Activated CD8-positive, alpha-beta memory T cell treated with anti-CD3 and anti-CD28 coated beads, Interleukin-2, amount 10 ng/mL, durations not matched to agents 7 days and 5 days (primary cell): Measurements from ENCODE around the gene CHD5. TPM values are rescaled to one million over a fixed set of nuclear protein-coding genes. Genes with fewer than 3 reads are reported as not detected.

ENCODE experiments used
- ATAC-seq: fragments of 150-1000 bp; cut with Tn5 transposase; one replicate; pipeline ENCODE4 v1.10.0; 2021; ENCODE audit warnings: moderate library complexity
- CTCF ChIA-PET: fragments of 350-600 bp; sonication (Branson Sonifier 250); formaldehyde crosslinking; loops from one replicate; lab custom pipeline; 2021; ENCODE audit warnings: antibody characterized with exemption; lab: Charles Lee
- DNase-seq: peaks from one replicate; pipeline ENCODE4 v3.0.0-alpha.2; 2020
- H3K27ac Mint-ChIP-seq: one replicate; pipeline ENCODE4 v1.8.0; 2021; ENCODE audit warnings: mild to moderate bottlenecking, mixed read lengths
- H3K27me3 Mint-ChIP-seq: one replicate; pipeline ENCODE4 v1.8.0; 2021; ENCODE audit warnings: mixed read lengths
- H3K36me3 Mint-ChIP-seq: one replicate; pipeline ENCODE4 v1.8.0; 2021; ENCODE audit warnings: mild to moderate bottlenecking, mixed read lengths
- H3K4me1 Mint-ChIP-seq: one replicate; pipeline ENCODE4 v1.8.0; 2021; ENCODE audit warnings: mixed read lengths
- H3K4me3 Mint-ChIP-seq: one replicate; pipeline ENCODE4 v1.8.0; 2021; ENCODE audit warnings: mild to moderate bottlenecking, moderate library complexity, mixed read lengths
- H3K9me3 Mint-ChIP-seq: one replicate; pipeline ENCODE4 v1.8.0; 2022; ENCODE audit warnings: low read depth, mixed read lengths
- total RNA-seq, 2 experiments: library from RNA; stranded (reverse); gene quantifications; one replicate each; pipeline ENCODE4 v1.2.3, GENCODE V29; 2021

The CHD5 gene
- total RNA-seq, 2 experiments from 2014 or later: 0.47 to 1.1 TPM

DNA sequence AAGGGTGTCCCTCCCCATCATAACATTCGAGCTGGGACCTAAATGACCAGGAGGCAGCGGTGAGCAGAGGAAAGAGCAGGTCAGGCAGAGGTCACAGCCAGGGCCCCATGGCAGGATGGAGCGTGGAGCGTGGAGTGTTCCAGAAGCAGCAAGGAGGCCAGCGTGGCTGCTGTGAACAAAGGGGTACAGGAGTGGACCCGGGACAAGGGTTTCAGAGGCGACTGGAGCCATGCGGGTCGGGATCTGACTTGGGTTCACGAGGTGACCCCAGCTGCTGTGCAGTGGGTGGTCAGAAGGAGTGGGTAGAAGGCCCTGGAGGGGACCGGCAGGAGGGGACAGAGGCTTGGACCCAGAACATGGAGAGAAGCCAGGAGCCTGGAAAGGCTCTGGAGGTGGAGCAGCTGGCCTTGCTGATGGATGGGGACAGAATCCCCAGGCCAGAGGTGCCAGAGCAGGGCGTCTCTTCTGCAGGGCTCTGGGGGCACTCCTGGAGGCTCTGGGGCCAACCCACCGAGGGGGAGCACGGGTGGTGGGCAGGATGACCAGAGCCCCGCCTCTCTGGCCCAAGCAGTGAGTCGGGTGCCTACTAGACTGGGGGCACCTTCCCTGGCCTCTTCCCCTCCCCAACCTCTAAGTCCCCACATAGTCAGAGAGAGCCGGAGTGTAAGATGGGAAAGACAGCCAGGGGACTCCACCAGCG lies 2.3 kb downstream of the CHD5 start:
- ATAC-seq (no peak), DNase-seq (no peak)
- H3K4me1 Mint-ChIP-seq: peaks cover 9% of the 10 kb centered on the region
- H3K27me3 Mint-ChIP-seq: peaks cover 39% of the 10 kb centered on the region
- H3K27ac Mint-ChIP-seq: no peak overlapping the region
- H3K4me3 Mint-ChIP-seq: no peak overlapping the region
- H3K9me3 Mint-ChIP-seq: no peaks in the 10 kb centered on the region
- H3K36me3 Mint-ChIP-seq: no peaks in the 10 kb centered on the region
- CTCF ChIA-PET: interaction anchor here (0.9 kb wide), 1 partner anchor 69 kb away, joined by 3 read pairs; no protein-coding TSS in a partner anchor

DNA sequence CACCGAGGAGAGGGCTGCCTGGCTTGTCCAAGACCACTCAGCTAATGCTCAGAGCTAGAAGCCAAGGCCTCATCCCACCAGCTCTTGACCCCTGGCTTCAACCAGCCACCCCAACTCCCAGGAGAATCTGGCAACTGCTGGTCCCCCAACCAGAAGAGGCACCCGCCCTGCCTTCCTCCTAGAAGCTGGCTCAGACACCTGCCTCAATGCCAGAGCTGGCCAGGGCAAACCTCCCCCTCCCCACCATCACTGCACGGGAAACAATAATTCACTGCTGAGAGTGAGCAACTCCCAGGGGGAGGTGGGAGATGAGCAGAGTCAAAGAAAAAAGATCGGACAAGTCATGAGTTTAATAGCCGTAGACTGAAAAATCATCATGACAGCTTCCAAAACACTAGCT lies 3.3 kb downstream of the CHD5 start:
- H3K27ac Mint-ChIP-seq: no peak overlapping the region
- H3K36me3 Mint-ChIP-seq: no peaks in the 10 kb centered on the region
- H3K27me3 Mint-ChIP-seq: peaks cover 34% of the 10 kb centered on the region
- no peak overlapping the region for H3K4me3 Mint-ChIP-seq
- ATAC-seq: no peak
- H3K9me3 Mint-ChIP-seq: no peaks in the 10 kb centered on the region
- peaks cover 8% of the 10 kb centered on the region for H3K4me1 Mint-ChIP-seq
- DNase-seq: no peak
- CTCF ChIA-PET: interaction anchor here (0.5 kb wide), 1 partner anchor 206 kb away, joined by 4 read pairs; no protein-coding TSS in a partner anchor

DNA sequence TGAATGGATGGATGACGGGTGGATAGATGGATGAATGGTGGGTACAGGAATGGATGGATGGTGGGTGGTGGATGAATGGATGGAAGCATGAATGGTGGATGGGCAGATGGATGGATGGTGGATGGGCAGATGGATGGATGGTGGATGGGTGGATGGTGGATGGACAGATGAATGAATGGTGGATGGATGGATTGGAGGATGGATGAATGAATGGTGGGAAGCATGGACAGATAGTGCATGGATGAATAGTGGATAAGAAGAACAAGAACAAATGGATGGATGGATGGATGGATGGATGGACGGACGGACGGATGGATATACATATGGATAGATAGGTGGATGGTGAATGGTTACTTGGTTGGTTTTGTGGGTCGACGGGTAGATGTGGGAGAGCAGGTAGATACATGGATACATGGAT lies 4.7 kb downstream of the CHD5 start:
- no peak overlapping the region for H3K4me3 Mint-ChIP-seq
- H3K27ac Mint-ChIP-seq: no peak overlapping the region
- DNase-seq (no peak), ATAC-seq (no peak)
- H3K36me3 Mint-ChIP-seq: no peaks in the 10 kb centered on the region
- peaks cover 21% of the 10 kb centered on the region for H3K27me3 Mint-ChIP-seq
- CTCF ChIA-PET: no interaction called here
- H3K4me1 Mint-ChIP-seq: peaks cover 1% of the 10 kb centered on the region
- no peaks in the 10 kb centered on the region for H3K9me3 Mint-ChIP-seq

DNA sequence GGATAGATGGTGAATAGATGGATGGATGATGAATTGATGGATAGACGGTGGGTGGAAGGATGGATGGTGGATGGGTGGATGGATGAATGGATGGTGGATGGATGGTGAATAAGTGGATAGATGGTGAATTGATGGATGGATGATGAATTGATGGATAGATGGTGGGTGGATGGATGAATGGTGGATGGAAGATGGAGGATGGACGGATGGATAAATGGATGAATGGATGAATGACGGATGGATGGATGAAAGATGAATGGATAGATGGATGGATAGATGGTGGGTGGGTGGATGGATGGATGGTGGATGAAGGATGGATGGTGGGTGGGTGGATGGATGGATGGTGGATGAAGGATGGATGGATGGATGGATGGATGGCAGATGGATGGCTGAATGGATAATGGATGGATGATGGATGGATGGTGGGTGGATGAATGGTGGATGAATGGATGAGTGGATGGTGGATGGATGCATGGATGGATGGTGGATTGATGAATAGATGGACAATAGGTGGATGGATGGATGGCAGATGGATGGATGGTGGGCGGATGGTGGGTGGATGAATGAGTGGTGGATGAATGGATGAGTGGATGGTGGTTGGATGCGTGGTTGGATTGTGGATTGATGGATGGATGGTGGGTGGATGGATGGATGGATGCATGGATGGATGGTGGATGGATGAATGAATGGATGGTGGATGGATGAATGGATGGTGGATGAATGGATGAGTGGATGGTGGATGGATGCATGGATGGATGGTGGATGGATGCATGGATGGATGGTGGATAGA lies 5.3 kb downstream of the CHD5 start:
- no peak for DNase-seq
- peaks cover 21% of the 10 kb centered on the region for H3K27me3 Mint-ChIP-seq
- H3K4me1 Mint-ChIP-seq: peaks cover 1% of the 10 kb centered on the region
- no peak for ATAC-seq
- CTCF ChIA-PET: no interaction called here
- no peak overlapping the region for H3K27ac Mint-ChIP-seq
- H3K4me3 Mint-ChIP-seq: no peak overlapping the region
- no peaks in the 10 kb centered on the region for H3K36me3 Mint-ChIP-seq
- H3K9me3 Mint-ChIP-seq: no peaks in the 10 kb centered on the region

DNA sequence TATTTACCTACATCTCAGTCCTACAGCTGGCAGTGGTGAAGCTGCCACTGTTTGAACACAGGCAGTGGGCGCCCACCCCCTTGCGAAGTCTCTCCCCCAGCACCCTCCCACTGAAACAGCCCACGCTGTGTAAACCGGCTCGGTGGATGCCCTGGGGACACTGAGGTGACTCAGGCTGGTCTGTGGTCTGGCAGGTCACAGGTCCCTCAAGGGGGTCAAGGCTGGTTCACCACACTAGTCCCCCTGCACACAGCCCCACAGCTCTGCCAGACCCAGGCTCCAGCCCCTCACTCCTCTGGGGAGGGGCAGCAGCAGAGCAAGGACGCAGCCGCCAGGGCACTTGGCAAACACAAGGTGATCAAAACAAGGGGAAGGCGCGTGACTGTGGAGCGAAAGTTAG lies 7.6 kb downstream of the CHD5 start:
- no peaks in the 10 kb centered on the region for H3K36me3 Mint-ChIP-seq
- ATAC-seq (no peak), DNase-seq (no peak)
- peaks cover 7% of the 10 kb centered on the region for H3K27me3 Mint-ChIP-seq
- H3K4me3 Mint-ChIP-seq: no peak overlapping the region
- H3K4me1 Mint-ChIP-seq: no peaks in the 10 kb centered on the region
- CTCF ChIA-PET: no interaction called here
- H3K9me3 Mint-ChIP-seq: no peaks in the 10 kb centered on the region
- no peak overlapping the region for H3K27ac Mint-ChIP-seq

DNA sequence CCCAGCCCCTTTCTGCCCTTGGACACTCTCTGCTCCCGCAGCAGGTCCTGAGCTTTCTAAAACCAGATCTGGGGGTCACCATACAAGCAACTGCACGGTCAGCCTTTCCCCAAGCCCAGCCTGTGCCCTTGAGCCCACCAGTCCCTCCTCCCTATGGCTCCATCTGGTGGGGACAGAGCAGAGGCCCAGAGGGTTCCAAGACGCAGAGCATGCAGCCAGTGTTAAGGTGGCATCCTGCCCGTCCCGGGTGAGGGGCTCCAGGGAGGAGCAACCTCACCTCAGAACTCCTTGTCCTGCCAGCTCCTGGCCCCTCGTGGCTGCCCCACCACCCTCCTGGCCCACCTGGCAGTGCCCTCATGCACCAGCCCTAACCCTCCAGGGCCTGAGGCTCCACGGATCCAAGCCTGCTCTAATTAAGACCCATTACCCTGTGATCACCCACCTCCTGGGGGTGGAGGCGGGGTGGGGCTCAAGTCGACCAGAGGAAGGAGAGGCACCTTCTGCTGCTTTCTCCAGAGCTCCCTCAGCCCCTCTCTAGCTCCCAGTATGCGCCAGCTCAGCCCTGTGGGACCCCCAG lies 8.5 kb downstream of the CHD5 start:
- H3K27me3 Mint-ChIP-seq: peaks cover 2% of the 10 kb centered on the region
- ATAC-seq: no peak

DNA sequence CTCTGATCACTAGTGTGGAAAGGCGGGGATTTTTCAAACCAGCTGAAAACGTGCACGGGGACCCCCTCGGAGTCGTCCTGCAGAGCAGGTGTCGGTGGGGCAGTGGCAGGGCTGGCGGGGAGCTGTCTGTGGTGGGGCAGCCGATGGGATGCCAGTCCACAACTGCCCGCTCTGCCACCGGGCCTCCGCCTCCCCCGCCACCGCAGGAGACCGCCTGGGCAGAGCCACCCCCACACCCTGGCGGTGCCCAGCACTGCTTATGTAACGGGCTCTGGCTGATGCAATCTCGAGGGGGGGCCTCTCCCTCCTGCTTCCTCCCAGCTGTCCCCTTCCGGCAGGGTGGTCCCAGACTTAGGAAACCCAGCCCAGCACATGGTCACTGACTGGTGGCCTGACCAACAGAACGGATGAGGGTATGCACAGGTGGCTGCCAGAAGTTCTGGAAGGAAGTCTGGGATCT lies 9.3 kb downstream of the CHD5 start:
- no peaks in the 10 kb centered on the region for H3K9me3 Mint-ChIP-seq
- DNase-seq (no peak), ATAC-seq (no peak)
- H3K27ac Mint-ChIP-seq: no peak overlapping the region
- CTCF ChIA-PET: no interaction called here
- H3K36me3 Mint-ChIP-seq: no peaks in the 10 kb centered on the region
- no peak overlapping the region for H3K4me3 Mint-ChIP-seq
- peaks cover 2% of the 10 kb centered on the region for H3K27me3 Mint-ChIP-seq
- H3K4me1 Mint-ChIP-seq: no peaks in the 10 kb centered on the region

More for the DNA sequence above, 8.5 kb downstream of the CHD5 start:
- H3K4me3 Mint-ChIP-seq: no peak overlapping the region
- CTCF ChIA-PET: no interaction called here
- no peaks in the 10 kb centered on the region for H3K9me3 Mint-ChIP-seq
- no peaks in the 10 kb centered on the region for H3K36me3 Mint-ChIP-seq
- no peaks in the 10 kb centered on the region for H3K4me1 Mint-ChIP-seq
- H3K27ac Mint-ChIP-seq: no peak overlapping the region
- DNase-seq: no peak

DNA sequence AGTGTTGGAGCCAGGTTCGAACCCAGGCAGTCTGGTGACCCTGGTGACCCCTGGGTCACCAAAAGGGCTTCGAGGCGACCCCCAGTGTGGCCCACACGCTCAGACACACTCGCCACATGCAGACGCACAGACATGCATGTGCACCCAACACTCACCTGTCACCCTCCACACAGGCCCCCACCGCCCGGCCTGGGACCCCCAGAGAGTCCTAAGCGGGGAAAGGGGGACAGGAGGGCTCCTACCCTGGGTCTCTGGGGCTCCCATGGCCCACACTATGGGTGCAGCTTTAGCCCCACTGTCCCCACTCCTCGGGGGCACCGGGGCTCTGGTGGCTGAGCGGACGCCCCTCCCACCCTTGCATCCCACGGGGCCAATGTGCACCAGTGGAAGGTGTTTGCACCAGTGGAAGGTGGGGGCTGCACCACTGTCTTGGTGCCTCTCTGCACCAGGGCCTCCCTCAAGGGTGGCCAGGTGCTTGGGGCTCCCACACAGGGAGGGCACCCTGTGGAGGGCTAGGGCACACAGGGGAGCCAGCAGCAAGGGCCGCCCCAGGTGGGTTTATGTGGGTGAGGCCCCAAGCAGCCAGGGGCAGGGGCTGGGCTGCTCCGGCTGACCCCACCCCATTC lies 9.9 kb downstream of the CHD5 start:
- Mint-ChIP-seq H3K27me3 (peaks cover 2% of the 10 kb centered on the region), H3K36me3 (no peaks in the 10 kb centered on the region), H3K27ac (no peak overlapping the region), H3K4me3 (no peak overlapping the region), H3K4me1 (no peaks in the 10 kb centered on the region), H3K9me3 (no peaks in the 10 kb centered on the region)
- CTCF ChIA-PET: no interaction called here
- DNase-seq (no peak), ATAC-seq (no peak)

DNA sequence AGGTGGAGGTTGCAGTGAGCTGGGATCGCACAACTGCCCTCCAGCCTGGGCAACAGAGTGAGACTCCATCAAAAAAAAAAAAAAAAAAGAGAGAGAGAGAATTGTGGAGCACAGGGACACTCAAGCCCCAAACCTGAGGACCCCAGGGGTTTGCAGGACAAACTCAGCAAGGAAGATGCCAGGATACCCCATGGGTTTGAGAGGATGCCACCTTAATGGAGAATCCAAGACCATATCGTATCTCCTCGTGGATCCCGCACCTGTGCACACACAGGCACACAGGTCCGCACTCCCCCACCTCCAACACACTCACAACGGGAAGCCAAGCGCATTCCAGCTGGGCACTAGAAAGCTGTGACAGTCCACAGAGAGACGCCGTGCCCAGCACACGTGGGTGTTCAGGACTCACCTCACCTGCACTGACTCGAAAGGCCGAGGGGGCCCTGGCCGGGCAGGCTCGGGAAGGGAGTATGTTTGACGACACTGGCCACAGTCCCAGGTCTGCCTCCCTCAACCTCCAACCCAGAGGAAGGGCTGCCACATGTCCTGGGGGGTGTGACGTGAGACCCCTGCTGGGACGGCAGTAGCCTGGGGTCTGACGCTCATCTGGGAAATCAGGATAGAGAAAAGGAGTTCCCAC lies 11.1 kb downstream of the CHD5 start:
- no peak overlapping the region for H3K27ac Mint-ChIP-seq
- CTCF ChIA-PET: no interaction called here
- H3K36me3 Mint-ChIP-seq: no peaks in the 10 kb centered on the region
- H3K4me1 Mint-ChIP-seq: no peaks in the 10 kb centered on the region
- no peak overlapping the region for H3K4me3 Mint-ChIP-seq
- DNase-seq (no peak), ATAC-seq (no peak)
- peaks cover 4% of the 10 kb centered on the region for H3K27me3 Mint-ChIP-seq
- no peaks in the 10 kb centered on the region for H3K9me3 Mint-ChIP-seq

DNA sequence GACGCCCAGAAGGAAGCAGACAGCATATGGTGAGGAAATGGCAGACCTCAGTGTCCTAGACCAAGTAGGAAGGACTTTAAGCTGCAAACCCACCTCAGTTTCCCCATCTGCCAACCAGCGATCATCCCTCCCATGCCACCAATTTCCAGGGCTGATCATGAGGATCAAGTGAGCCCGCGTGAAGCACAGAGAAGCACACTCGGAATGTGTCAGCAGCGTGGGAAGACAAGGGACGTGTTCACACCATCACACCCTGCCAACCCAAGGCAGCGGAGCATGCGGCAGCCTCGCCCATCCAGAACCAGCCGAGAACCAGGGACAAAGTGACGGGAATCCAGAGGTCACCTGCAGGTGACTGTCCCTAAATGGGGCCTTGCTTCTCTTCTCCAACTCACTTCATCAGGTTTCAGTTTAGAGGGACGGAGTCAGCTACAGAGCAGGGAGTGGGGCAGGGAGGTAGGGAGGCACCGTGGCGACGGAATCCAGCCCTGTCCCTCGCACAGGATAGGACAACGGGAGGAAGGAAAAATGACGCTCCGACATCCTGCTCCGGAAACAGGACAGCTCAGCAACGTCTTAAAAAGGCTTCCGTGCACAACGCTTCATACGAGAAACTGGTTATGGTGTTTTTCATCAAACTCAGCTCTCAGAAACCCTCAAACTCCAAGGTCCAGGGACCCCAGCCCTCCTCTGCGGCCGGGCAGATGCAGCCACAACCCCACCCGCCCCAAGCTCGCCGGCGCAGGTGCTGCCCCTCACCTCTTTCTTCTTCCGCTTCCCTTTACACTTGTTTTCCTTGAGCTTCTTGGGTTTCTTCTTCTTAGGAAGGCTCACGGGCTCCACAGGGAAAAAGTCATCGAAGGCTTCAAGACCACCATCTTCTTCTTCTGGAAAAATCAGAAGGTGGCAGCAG lies 12.5 kb downstream of the CHD5 start:
- no peak overlapping the region for H3K4me3 Mint-ChIP-seq
- CTCF ChIA-PET: no interaction called here
- no peak for ATAC-seq
- H3K9me3 Mint-ChIP-seq: no peaks in the 10 kb centered on the region
- no peaks in the 10 kb centered on the region for H3K4me1 Mint-ChIP-seq
- H3K27me3 Mint-ChIP-seq: peaks cover 4% of the 10 kb centered on the region
- no peaks in the 10 kb centered on the region for H3K36me3 Mint-ChIP-seq
- H3K27ac Mint-ChIP-seq: no peak overlapping the region
- no peak for DNase-seq

DNA sequence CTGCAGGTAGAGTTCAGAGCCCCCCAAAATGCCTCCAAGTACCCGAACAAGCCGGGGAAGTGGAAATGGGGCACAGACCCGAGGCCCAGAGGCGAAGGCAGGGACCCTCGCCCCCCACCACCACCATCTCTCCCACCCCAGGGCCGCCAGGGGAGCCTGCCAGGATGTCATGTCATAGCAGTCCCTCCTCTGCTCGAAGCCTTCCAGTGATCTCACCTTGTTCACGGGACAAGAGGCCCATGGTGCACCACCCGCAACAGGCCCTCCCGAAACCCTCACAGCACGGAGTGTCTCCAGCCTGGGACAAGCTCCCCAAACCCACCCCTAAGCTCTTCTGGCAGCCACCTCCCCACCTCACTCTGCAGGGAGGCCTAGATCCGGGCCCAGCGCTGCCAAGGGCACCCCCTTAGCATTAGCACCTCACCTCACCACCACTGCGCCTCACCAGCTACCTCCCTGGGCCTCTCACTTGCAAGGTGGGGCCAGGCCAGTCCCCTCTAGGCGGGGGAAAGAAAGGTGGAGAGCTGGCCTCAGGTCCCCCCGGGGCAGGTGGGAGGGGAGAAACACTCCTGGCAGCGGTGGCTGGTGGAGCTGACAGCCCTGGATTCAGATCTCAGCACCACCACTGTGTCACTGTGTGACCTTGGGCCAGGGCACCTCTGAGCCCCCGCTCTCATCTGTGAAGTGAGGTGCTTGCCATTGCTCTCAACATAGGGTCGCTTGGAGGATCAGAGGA lies 13.3 kb downstream of the CHD5 start:
- CTCF ChIA-PET: no interaction called here
- Mint-ChIP-seq H3K27me3 (peaks cover 8% of the 10 kb centered on the region), H3K9me3 (no peaks in the 10 kb centered on the region), H3K27ac (no peak overlapping the region), H3K36me3 (no peaks in the 10 kb centered on the region), H3K4me3 (no peak overlapping the region), H3K4me1 (no peaks in the 10 kb centered on the region)
- ATAC-seq (no peak), DNase-seq (no peak)

DNA sequence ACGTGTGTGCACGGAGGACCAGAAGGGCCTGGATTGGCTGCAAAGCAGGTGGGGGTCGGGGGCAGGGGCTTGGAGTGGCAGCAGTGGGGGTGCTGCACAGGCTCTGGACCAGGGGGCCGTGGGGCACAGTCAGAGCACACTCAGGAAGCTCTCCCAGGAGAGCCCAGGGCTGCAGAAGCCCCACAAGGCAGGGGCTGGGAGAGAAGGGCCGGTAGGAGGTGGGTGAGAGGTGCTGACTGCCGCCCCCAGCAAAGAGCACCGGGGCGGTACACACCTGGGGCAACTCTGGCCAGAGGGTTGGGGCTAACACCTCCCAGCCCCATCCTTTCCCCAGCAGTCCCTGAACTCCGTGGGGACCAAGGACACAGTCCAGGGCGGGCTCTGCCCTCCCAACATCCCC lies 13.9 kb downstream of the CHD5 start:
- Mint-ChIP-seq H3K4me1 (no peaks in the 10 kb centered on the region), H3K27me3 (peaks cover 11% of the 10 kb centered on the region), H3K4me3 (no peak overlapping the region), H3K9me3 (no peaks in the 10 kb centered on the region), H3K27ac (no peak overlapping the region), H3K36me3 (no peaks in the 10 kb centered on the region)
- no peak for ATAC-seq
- CTCF ChIA-PET: no interaction called here
- DNase-seq: no peak
